Stimulated activated naive CD8-positive, alpha-beta T cell treated with anti-CD3 and anti-CD28 coated beads, Interleukin-15, amount 100 ng/mL, for 72 hours (primary cell): ENCODE measurements around the gene ARHGEF1.

Experiments used
- ATAC-seq: fragments of 150-1000 bp; cut with Tn5 transposase; 2 replicates; pipeline ENCODE4 v1.10.0; 2021; ENCODE audit warnings: mild to moderate bottlenecking, moderate library complexity
- DNase-seq, 2 donors: peaks; one replicate each; pipeline ENCODE4 v3.0.0; 2021 to 2022
- H3K27ac Mint-ChIP-seq, 2 donors: one replicate each; pipeline ENCODE4 v1.8.0; 2022; ENCODE audit warnings: mild to moderate bottlenecking in 2 of 2, mixed read lengths in 2 of 2, moderate library complexity in 2 of 2
- H3K27me3 Mint-ChIP-seq: one replicate; pipeline ENCODE4 v1.8.0; 2022; ENCODE audit warnings: mixed read lengths
- H3K4me1 Mint-ChIP-seq: one replicate; pipeline ENCODE4 v1.8.0; 2022; ENCODE audit warnings: mild to moderate bottlenecking, mixed read lengths
- H3K4me3 Mint-ChIP-seq, 2 donors: one replicate each; pipeline ENCODE4 v1.8.0; 2022; ENCODE audit warnings: mild to moderate bottlenecking in 2 of 2, mixed read lengths in 2 of 2, moderate library complexity in 1 of 2
- H3K9me3 Mint-ChIP-seq, 2 donors: one replicate each; pipeline ENCODE4 v1.8.0; 2022; ENCODE audit warnings: mixed read lengths in 2 of 2

ARHGEF1 gene

GRCh38 chr19:41925208-41926003 lies 42.4 kb downstream of the ARHGEF1 start:
- no peak for DNase-seq
- H3K27me3 Mint-ChIP-seq, result peaks cover 21% of the 10 kb centered on the region
- peaks cover 43% of the 10 kb centered on the region for H3K4me1 Mint-ChIP-seq
- no peak for ATAC-seq
- H3K4me3 Mint-ChIP-seq, result no peak overlapping the region
- H3K9me3 Mint-ChIP-seq, result no peaks in the 10 kb centered on the region
- no peak overlapping the region for H3K27ac Mint-ChIP-seq

- Mint-ChIP-seq H3K27me3 (peaks cover 20% of the 10 kb centered on the region), H3K27ac (no peak overlapping the region), H3K4me3 (no peak overlapping the region), H3K4me1 (peaks cover 46% of the 10 kb centered on the region), H3K9me3 (no peaks in the 10 kb centered on the region)
- no peak for ATAC-seq
- DNase-seq, result no peak
Observed at GRCh38 chr19:41926028-41926762, 43.2 kb downstream of the ARHGEF1 start.

GRCh38 chr19:41926763-41927496 lies 43.9 kb downstream of the ARHGEF1 start:
- DNase-seq, result no peak
- Mint-ChIP-seq H3K27me3 (peaks cover 12% of the 10 kb centered on the region), H3K4me3 (no peak overlapping the region), H3K27ac (no peak overlapping the region), H3K4me1 (peaks cover 42% of the 10 kb centered on the region), H3K9me3 (no peaks in the 10 kb centered on the region)
- ATAC-seq, result no peak

- ATAC-seq (peak; percentile 19), DNase-seq (no peak)
- no peaks in the 10 kb centered on the region for H3K9me3 Mint-ChIP-seq
- H3K27me3 Mint-ChIP-seq, result peaks cover 7% of the 10 kb centered on the region
- peak overlapping the region; percentile 85 to 90 for H3K4me3 Mint-ChIP-seq
- H3K4me1 Mint-ChIP-seq, result peaks cover 40% of the 10 kb centered on the region
- H3K27ac Mint-ChIP-seq, result no peak overlapping the region
Observed at GRCh38 chr19:41927497-41928192, 44.7 kb downstream of the ARHGEF1 start.

GRCh38 chr19:41928221-41928683 lies 45.3 kb downstream of the ARHGEF1 start, which contains the start of gene ERFL:
Gene ERFL, minus strand, starts transcription at chr19:41928449. Its CDS starts 15,530 bp downstream, at chr19:41912919.
- ATAC-seq, result peak; percentile 52
- Mint-ChIP-seq H3K27me3 (peaks cover 3% of the 10 kb centered on the region), H3K4me3 (peak within 1 kb of the TSS; percentile 85 to 90), H3K9me3 (no peaks in the 10 kb centered on the region), H3K4me1 (peaks cover 41% of the 10 kb centered on the region), H3K27ac (peak within 1 kb of the TSS; percentile 16 to 81)
- DNase-seq, result no peak

- Mint-ChIP-seq H3K27ac (peak overlapping the region in 1 of 2 donors; percentile 81), H3K27me3 (no peaks in the 10 kb centered on the region), H3K9me3 (no peaks in the 10 kb centered on the region), H3K4me3 (peak overlapping the region; percentile 81 to 90), H3K4me1 (peaks cover 44% of the 10 kb centered on the region)
- DNase-seq, result no peak
- peak; percentile 76 for ATAC-seq
Observed at GRCh38 chr19:41928754-41929535, 46.0 kb downstream of the ARHGEF1 start.

- DNase-seq (no peak), ATAC-seq (no peak)
Observed at GRCh38 chr19:41929536-41930071, 46.6 kb downstream of the ARHGEF1 start.

GRCh38 chr19:41930322-41930722 lies 47.3 kb downstream of the ARHGEF1 start:
- ATAC-seq (no peak), DNase-seq (no peak)
- Mint-ChIP-seq H3K4me3 (peak overlapping the region; percentile 14 to 33), H3K27me3 (peaks cover 5% of the 10 kb centered on the region), H3K27ac (no peak overlapping the region), H3K4me1 (peaks cover 57% of the 10 kb centered on the region), H3K9me3 (no peaks in the 10 kb centered on the region)

More at GRCh38 chr19:41929536-41930071, 46.6 kb downstream of the ARHGEF1 start:
- no peaks in the 10 kb centered on the region for H3K27me3 Mint-ChIP-seq
- H3K9me3 Mint-ChIP-seq, result no peaks in the 10 kb centered on the region
- H3K27ac Mint-ChIP-seq, result no peak overlapping the region
- peaks cover 50% of the 10 kb centered on the region for H3K4me1 Mint-ChIP-seq
- H3K4me3 Mint-ChIP-seq, result peak overlapping the region; percentile 81 to 90

GRCh38 chr19:41930926-41931592 lies 48.1 kb downstream of the ARHGEF1 start:
- no peak for DNase-seq
- Mint-ChIP-seq H3K9me3 (no peaks in the 10 kb centered on the region), H3K4me3 (no peak overlapping the region), H3K27ac (no peak overlapping the region), H3K27me3 (peaks cover 10% of the 10 kb centered on the region), H3K4me1 (peaks cover 62% of the 10 kb centered on the region)
- ATAC-seq, result no peak

GRCh38 chr19:41932259-41932719 lies 49.3 kb downstream of the ARHGEF1 start:
- Mint-ChIP-seq H3K4me3 (no peak overlapping the region), H3K27me3 (peaks cover 18% of the 10 kb centered on the region), H3K9me3 (no peaks in the 10 kb centered on the region), H3K4me1 (peaks cover 72% of the 10 kb centered on the region), H3K27ac (peak overlapping the region in 1 of 2 donors; percentile 11)
- ATAC-seq, result no peak
- no peak for DNase-seq

GRCh38 chr19:41932720-41933332 lies 49.8 kb downstream of the ARHGEF1 start:
- ATAC-seq, result no peak
- H3K27ac Mint-ChIP-seq, result peak overlapping the region in 1 of 2 donors; percentile 11
- peaks cover 78% of the 10 kb centered on the region for H3K4me1 Mint-ChIP-seq

GRCh38 chr19:41933693-41934426 lies 50.9 kb downstream of the ARHGEF1 start:
- no peaks in the 10 kb centered on the region for H3K9me3 Mint-ChIP-seq
- ATAC-seq, result no peak
- peaks cover 18% of the 10 kb centered on the region for H3K27me3 Mint-ChIP-seq
- peak overlapping the region; percentile 69 to 75 for H3K27ac Mint-ChIP-seq
- peaks cover 76% of the 10 kb centered on the region for H3K4me1 Mint-ChIP-seq
- H3K4me3 Mint-ChIP-seq, result peak overlapping the region in 1 of 2 donors; percentile 1
- no peak for DNase-seq

More at GRCh38 chr19:41932720-41933332, 49.8 kb downstream of the ARHGEF1 start:
- Mint-ChIP-seq H3K27me3 (peaks cover 18% of the 10 kb centered on the region), H3K4me3 (no peak overlapping the region), H3K9me3 (no peaks in the 10 kb centered on the region)
- no peak for DNase-seq
